Activated naive CD4-positive, alpha-beta T cell treated with Interleukin-2 at 50 U/mL for 16 hours (primary cell): ENCODE measurements around the gene TASOR2.

Experiments used
- DNase-seq: peaks from one replicate; pipeline ENCODE4 v3.0.0-alpha.2; 2020

TASOR2 gene

DNA sequence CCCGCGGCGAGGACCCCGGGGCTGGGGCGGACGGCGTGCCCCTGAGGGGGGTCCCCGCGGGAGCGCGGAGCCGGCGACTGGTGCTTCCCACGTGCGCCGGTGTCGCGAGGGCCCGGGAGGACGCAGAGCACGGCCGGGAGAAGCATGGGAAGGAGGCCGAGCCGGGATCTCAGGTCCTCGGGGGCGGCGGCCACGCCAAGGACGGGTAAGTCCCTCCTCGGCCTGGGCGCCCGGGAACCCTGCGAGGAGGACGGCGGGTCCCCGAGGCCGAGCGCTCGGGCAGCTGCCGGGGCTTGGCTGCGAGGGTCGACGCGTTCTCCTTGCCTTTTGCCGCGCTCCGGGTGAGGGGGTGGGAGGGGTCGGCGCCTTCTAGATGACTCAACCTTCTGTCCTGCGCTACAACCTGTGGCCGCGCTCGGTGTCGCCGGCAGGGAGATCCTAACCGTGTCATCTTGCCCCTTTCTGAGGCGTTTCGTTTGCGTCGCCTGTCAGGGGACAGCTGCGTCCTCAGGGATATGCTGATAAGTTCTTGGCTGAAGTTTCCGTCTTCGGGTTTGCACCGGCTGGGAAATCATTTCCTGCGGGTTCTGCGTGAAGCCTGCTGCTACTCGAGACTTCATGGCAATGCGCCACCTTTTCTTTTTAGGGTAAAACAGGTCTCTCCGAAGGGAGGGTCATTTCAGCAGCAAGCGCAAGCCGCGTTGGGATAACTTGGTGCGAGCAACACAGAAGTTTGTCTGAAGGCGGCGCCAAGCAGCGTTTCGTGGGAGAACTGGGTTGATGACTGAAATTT lies 529 bp downstream of the TASOR2 start:
- DNase-seq = peak; percentile 77

DNA sequence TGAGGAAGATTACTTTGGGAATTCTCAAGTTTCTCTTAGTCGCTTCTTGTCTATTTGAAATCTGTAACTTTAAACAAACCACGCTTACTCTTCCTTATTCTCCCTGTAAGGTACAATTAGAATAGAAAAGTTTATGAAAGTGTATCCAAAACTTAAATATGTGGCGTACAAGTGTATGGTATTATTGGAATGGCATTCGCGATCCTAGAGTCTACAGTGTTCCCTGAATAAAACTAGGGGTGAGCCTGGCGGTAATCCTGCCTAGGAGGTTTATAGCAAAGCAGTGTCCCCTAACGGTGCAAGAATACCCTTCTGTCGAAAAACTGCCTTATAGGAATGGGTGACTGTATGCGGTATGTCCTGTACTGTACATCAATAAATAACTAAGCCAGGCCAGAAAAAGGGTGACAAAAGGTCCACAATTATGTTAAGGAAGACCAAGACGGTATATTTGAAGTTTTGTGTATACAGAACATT lies 1.2 kb downstream of the TASOR2 start:
- DNase-seq = no peak

DNA sequence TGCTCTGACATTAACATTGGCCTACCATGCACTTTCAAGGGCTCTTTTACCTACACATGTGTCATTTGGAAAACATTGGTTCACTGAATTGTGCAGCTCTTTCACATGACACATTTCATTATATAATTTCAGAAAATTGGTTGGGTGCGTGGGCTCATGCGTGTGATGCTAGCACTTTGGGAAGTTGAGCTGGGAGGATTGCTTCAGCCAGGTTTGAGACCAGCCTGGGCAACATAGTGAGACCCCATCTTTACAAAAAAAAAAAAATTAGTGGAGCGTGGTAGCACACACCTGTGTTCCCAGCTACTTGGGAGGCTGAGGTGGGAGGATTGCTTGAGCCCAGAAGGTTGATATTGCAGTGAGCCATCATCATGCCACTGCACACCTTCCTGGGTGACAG lies 3.9 kb downstream of the TASOR2 start:
- DNase-seq = no peak

DNA sequence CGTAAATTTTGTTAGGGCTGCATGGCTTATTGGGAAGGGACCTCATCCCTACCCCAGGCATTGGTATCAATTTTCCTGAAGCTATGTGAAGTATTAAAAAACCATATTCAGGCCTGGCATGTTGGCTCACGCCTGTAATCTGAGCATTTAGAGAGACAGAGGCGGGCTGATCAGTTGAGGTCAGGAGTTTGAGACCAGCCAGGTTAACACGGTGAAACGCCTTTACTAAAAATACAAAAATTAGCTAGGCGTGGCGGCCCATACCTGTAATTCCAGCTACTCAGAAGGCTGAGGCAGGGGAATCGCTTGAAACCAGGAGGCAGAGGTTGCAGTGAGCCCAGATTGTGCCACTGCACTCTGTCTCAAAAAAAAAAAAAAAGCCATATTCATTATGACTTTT lies 7.1 kb downstream of the TASOR2 start:
- no peak for DNase-seq

DNA sequence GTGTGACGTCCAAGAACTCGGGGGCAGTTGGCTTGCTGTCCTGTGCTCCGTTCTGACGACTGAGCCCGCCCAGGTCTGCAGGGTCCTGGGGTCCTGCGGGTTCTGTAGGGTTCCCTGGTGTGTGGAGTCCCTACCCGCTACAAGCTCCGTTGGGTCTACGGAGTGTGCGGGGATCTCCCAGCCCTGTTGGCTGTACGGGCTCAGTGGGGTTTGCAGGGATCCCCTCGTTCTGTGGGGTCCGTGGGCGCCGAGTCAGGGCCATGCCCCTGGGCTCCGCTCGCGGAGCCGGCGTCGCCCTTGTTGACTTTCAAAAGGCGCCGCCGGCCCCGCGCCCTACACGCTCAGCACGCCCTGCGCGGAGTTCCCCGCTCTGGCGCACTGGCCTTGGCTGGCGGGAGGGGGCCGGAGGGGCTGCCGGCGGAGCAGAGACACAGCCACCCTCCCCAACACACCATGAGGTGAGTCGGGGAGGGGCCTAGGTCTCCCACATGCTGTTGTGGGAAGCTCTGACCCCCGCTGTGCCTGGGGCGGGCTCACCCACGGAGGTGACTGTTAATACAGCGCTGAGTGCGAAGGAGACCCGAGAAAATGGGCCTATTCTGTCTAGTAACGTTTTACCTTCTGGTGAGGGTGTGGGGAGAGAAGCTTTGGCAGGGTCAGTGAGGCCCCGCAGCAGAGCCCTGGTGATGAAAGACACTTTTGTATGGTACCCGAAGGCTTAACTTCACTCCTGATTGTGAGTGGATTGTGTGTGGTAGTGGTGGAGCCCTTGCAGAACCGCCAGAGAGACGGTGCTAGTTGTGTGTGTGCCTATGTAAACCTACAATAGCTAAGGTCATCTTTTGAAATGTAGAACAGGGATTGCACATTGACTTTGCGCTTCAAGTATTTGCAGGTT lies 8.1 kb downstream of the TASOR2 start:
- DNase-seq = peak; percentile 61

DNA sequence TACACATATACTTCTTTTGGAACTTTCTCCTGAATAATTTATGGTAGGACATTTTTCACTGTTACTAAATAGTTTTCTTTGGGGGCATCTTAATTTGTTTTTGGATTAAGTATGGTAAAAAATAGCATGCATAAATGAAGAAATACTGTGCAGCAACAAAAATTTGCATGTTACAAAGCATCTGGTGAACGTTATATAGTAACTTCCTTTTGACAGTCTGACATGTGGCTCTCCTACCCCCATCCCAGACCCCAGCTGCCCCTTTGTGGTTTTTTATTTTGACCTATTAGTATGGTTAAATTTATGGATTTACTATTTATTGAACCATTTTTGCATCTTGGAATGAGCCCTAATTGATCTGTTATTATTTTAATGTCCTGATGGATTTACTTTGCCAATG lies 9.9 kb downstream of the TASOR2 start:
- no peak for DNase-seq

DNA sequence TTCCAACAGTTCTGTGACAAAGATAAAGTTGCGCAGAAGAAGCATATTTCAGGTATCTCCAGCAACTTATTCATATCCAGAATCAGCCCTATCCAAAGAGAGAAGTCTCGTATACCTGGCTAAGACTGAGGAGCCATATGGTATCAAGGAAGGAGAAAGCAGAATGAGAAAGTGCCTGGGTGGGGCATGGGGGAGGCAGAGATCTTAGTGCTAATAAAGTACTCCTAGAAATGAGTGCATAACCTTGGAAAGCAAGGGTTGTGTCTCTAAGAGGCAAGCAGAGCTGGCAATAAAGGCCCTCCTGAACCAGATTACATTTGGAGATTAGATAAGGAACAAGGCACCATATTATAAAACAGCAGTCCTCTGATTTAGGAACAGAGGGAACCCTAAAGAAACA lies 12.7 kb downstream of the TASOR2 start:
- DNase-seq = no peak

DNA sequence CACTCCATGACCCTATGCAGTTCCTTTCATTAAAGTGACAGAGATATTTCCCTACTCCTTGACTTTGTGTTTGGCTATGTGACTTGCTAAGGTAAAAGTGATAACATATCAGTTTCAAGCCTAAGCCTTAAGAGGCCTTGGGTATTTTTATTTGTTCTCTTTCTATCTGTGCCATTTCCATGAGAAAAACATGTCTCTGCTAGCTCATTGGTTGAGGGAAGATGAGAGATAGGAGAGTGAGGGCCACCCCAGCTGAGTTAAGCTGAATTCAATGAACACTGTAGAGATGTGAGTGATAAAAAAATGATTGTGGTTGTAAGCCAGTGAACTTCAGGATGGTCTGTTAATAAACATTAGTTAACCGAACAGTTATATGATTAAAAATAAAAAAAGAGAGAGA lies 13.4 kb downstream of the TASOR2 start:
- no peak for DNase-seq

DNA sequence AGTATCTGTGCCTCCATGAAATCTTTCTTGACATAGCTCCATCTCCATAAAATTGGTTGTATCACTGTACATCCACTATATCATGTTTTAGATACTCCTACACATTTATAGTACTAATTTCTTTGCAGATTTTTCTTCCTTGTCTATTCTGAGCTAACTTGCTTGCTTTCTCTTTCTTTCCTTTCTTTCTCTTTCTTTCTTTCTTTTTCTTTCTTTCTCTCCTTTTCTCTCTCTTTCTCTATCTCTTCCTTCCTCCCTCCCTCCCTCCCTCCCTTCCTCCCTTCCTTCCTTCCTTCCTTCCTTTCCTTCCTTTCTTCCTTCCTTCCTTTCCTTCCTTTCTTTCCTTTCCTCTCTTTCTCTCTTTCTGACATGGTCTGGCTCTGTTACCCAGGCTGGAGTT lies 23.7 kb downstream of the TASOR2 start:
- no peak for DNase-seq

DNA sequence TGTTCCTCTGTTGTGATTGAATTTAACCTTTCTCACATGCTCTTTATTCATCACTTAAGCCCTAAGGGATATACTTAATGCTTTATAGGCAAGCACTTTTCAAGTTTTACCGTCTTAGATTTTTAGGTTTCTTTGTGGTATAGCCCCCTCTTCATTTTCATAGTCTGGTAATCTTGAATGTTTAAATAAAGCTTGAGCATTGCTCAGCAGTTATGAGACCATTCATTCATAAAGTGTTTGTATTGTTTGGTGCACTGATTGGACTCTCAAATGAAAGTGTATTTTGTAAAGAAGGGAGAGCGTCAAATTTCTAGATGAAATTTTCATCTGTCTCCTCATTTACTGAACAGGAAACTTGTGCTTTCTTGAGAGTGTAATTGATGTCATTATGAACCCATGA lies 25.2 kb downstream of the TASOR2 start:
- no peak for DNase-seq

DNA sequence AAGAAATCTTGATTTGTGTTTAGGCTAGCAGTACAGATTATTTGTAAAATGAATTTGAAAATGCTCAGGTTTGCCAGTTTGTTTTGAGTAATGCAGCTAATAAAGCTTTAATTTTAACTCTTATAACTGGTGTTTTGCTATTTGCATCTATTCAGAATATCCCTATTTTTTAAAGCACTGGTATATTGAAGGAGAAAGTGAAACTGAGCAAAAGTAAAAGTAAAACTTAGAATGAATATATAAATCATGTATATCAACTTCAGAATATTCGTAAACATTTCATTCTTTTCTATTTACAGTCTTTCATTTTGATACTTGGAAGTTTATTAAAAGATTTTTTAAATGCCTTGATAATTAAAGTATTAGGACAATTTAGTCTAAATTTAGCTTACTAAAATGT lies 26.2 kb downstream of the TASOR2 start:
- DNase-seq = no peak

DNA sequence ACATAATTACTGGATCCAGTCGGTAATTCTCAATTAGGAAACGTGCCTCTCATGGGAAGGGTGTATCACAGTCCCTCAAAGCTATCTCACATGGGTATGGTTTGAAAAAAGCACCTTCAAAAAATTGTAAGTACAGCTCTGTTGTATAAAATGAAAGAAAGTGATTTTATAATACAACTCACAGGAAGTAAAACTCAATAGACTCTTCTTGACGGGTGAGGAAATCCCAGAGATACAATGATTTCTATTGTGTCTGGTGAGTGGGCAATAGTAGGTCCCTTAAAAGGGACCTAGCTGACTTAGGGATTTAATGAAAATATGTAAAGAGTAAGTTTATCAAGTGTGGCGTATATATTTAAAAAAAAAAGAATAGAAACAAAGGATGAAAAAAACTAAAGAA lies 27.0 kb downstream of the TASOR2 start:
- DNase-seq = no peak

DNA sequence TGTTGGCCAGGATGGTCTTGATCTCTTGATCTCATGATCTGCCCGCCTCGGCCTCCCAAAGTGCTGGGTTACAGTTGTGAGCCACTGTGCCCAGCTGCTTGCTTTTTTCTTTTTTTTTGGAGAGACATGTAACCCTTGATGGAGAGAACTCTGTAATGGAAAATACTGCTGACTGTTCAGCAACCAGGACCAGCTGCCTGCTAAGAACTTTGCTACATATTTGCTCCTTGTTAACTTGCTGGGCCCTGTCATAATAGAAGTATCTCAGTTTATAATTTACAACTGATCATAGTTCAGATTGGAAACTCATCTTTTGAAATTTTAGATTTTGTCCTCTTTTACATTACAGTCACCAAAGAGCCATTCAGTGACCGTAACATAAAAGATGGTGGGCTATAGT lies 34.9 kb downstream of the TASOR2 start:
- no peak for DNase-seq

DNA sequence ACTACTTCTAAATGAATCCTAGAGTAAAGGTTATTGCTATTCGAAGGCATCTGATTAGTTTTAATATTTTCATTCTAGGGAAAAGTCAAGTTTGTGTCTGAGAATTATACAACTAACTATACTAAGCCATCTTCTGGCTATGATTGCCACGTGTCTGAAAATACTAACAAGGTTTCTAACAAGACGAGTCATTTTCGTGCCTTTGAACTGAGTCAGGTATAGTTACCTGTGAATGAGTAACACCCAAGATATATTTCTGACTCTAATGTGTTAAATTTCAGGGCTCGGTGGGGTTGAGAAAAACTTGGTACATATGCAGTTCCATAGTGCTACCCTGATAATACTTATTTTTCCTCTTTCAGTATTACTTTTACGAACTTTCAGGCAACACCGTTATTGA lies 35.5 kb downstream of the TASOR2 start:
- no peak for DNase-seq

DNA sequence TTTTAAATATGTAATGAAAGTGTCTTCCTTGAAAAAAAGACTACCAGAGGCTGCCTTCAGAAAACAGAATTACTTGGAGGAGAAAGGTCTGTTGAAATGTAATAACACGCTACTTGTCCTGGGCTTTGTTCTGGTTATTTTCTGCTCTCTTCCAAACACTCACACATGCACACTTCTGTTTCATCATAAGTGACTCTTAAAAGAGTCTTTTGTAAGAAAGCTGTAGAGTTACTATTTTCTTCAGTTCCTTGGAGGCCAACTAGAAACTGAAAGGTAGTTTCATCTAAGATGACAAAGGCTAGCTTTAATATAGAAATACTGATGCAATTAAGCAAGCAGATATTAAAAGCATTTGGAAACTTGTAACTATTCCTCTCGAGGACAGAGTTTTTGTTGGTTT lies 39.1 kb downstream of the TASOR2 start:
- DNase-seq = no peak

DNA sequence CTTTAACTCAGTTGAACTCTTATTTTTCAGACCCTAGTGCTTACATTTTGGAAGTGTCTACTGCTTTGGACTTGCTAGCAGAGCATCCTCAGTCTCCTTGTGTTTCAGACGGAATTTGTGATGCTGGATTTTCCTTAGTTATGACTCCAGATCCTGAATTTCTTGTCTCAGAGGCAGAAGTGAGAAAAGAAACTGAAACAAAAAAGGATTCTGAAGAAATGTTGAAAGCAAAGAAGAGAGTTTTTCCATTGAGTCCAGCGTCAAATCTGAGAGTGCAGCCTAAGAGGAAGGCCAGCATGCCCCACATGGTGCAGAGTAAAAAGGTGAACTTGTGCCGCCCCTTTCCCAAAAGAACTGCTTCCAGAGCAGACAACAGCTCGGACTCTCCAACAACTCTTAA lies 46.1 kb downstream of the TASOR2 start:
- DNase-seq = no peak

DNA sequence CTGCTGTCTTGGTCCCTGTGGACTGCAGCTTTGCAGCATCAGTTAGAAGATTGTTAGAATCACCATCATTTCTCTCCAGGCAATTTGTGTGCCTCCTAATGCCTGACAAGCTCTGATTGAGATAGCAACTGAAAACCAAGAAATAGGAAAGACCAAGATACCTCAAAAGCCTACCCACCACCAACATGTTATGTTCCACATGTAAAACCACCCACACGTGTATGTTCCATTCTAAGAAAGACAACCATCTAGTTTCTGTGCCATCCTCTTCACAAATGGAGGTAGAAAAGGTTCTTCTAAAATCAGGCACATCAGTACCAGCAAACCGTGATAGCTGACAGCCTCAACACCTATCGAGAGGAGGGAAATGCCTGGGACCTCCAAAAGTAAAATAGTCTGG lies 46.9 kb downstream of the TASOR2 start:
- DNase-seq = no peak

DNA sequence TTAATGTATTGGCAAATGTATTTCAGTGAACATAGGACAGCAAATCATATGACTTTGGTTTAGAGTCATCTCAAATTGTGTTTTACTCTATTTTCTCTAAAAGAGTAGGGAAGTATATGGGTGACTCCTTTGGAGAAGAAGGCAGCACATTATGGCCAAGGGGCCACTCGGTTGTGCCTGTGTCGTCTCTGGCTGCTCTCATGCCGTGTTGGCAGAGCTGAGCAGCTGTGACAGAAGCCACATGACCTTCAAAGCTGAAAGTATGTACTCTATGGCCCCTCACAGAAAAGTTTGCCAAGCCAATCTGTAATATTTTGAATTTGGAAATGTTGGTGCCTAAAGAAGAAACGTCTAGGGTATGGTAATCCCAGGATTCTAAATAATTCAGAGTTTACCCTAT lies 47.5 kb downstream of the TASOR2 start:
- DNase-seq = no peak
